GM18907 (cell line): Measurements from ENCODE around the gene DPP7.

Experiments
- ATAC-seq: cut with Tn5 transposase; IDR thresholded peaks from one replicate; pipeline ENCODE4 v1.9.1; 2021; ENCODE audit warnings: mild to moderate bottlenecking, moderate library complexity; ENCODE audit not compliant: unreplicated experiment

DPP7 gene

GRCh38 chr9:137112564-137113384 lies 1.8 kb downstream of the DPP7 start:
- ATAC-seq = no peak

GRCh38 chr9:137111788-137112563 lies 2.6 kb downstream of the DPP7 start:
- no peak for ATAC-seq

- ATAC-seq = no peak
These were observed 3.4 kb downstream of the DPP7 start for GRCh38 chr9:137110911-137111787.

GRCh38 chr9:137110147-137110910 lies 4.2 kb downstream of the DPP7 start:
- no peak for ATAC-seq

- ATAC-seq = no peak
These were observed 5.0 kb downstream of the DPP7 start for GRCh38 chr9:137109250-137110146.

- no peak for ATAC-seq
These were observed 5.8 kb downstream of the DPP7 start for GRCh38 chr9:137108608-137109249.

GRCh38 chr9:137107982-137108381 lies 6.6 kb downstream of the DPP7 start:
- ATAC-seq = no peak

- ATAC-seq = no peak
These were observed 7.1 kb downstream of the DPP7 start for GRCh38 chr9:137107312-137107921.

- ATAC-seq = no peak
These were observed 7.8 kb downstream of the DPP7 start for GRCh38 chr9:137106662-137107250.

GRCh38 chr9:137105814-137106661 lies 8.5 kb downstream of the DPP7 start:
- ATAC-seq = no peak

- ATAC-seq = no peak
These were observed 11.1 kb downstream of the DPP7 start for GRCh38 chr9:137103206-137103999.

- ATAC-seq = no peak
These were observed 15.3 kb downstream of the DPP7 start for GRCh38 chr9:137099231-137099630.

- ATAC-seq = no peak
These were observed 16.6 kb downstream of the DPP7 start for GRCh38 chr9:137097761-137098462.

- no peak for ATAC-seq
These were observed 17.6 kb downstream of the DPP7 start for GRCh38 chr9:137096785-137097546.
